ENCODE measurements around the gene ERC2.

DNA sequence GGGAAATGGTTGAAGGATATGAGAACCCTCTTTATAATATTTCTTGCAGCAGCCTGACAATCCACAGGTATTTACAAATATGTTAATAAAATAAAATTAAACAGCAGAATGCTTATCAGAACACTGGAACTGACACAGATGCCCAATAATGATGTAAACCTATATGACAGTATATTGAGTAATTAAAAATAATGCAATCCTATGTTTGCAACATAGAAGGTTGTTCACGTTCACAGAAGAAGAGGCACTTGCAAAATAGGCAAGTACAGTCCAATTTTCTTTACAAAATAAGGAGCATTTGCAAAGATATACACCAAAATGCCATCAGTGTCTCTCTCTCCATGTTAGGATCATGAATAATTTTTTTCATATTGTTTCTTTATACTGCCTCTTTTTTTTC, 584.2 kb downstream of the ERC2 start:
- TF ChIP-seq CTCF (IDR thresholded peaks at IDR 0.05; ENCODE audit: insufficient read depth, low read length, poor library complexity, severe bottlenecking) = no peak
- TF ChIP-seq EZH2phosphoT487 (conservative IDR thresholded peaks at IDR 0.05; ENCODE audit: low read length) = no peak

Data from SU-DHL-6 (cell line).